H9 (cell line): ENCODE data around the gene CHN2. TPM values are rescaled to one million over a fixed set of nuclear protein-coding genes. Genes with fewer than 3 reads are reported as not detected.

Source experiments
- DNase-seq: peaks from one replicate; pipeline ENCODE4 v3.0.0-alpha.2; 2017
- H2AFZ ChIP-seq: one replicate; pipeline ENCODE4 v1.6.1; 2013; ENCODE audit warnings: mild to moderate bottlenecking, low read length, control low read depth, moderate library complexity
- H2AK5ac ChIP-seq: 2 replicates; pipeline ENCODE4 v1.6.1; 2013; ENCODE audit warnings: low read length, control low read depth, mixed read lengths; ENCODE audit not compliant: insufficient read length
- H2BK120ac ChIP-seq: one replicate; pipeline ENCODE4 v1.6.1; 2013; ENCODE audit warnings: low read depth, mild to moderate bottlenecking, low read length, control low read depth, inconsistent platforms; ENCODE audit not compliant: poor library complexity, severe bottlenecking
- H2BK12ac ChIP-seq: 2 replicates; pipeline ENCODE4 v1.6.1; 2013; ENCODE audit warnings: low read length, control low read depth, mixed read lengths, low read depth; ENCODE audit not compliant: insufficient read length
- H2BK15ac ChIP-seq: 2 replicates; pipeline ENCODE4 v1.6.1; 2013; ENCODE audit warnings: low read depth, low read length, control low read depth
- H2BK20ac ChIP-seq: one replicate; pipeline ENCODE4 v1.6.1; 2013; ENCODE audit warnings: low read depth, mild to moderate bottlenecking, low read length, control low read depth, inconsistent platforms; ENCODE audit not compliant: poor library complexity, severe bottlenecking
- H2BK5ac ChIP-seq: 2 replicates; pipeline ENCODE4 v1.6.1; 2013; ENCODE audit warnings: low read length, control low read depth, mixed read lengths; ENCODE audit not compliant: insufficient read length
- H3K14ac ChIP-seq: 2 replicates; pipeline ENCODE4 v1.6.1; 2013; ENCODE audit warnings: low read length, control low read depth; ENCODE audit not compliant: insufficient read depth
- H3K18ac ChIP-seq: 2 replicates; pipeline ENCODE4 v1.6.1; 2013; ENCODE audit warnings: low read depth, mild to moderate bottlenecking, mixed read lengths, low read length, control low read depth; ENCODE audit not compliant: insufficient read length
- H3K23ac ChIP-seq: 2 replicates; pipeline ENCODE4 v1.6.1; 2013; ENCODE audit warnings: low read length, control low read depth, mixed read lengths, low read depth; ENCODE audit not compliant: insufficient read length
- H3K23me2 ChIP-seq: 2 replicates; pipeline ENCODE4 v1.6.1; 2013; ENCODE audit warnings: low read depth, mild to moderate bottlenecking, mixed read lengths, low read length, control low read depth; ENCODE audit not compliant: insufficient read length, poor library complexity, severe bottlenecking
- H3K27ac ChIP-seq: 2 replicates; pipeline ENCODE4 v1.5.1; 2013; ENCODE audit warnings: low read length, control low read depth, mixed read lengths, low read depth; ENCODE audit not compliant: insufficient read length
- H3K27me3 ChIP-seq: 2 replicates; pipeline ENCODE4 v1.6.1; 2013; ENCODE audit warnings: low read length, control low read depth, inconsistent platforms; ENCODE audit not compliant: insufficient read depth
- H3K4ac ChIP-seq: 2 replicates; pipeline ENCODE4 v1.6.1; 2013; ENCODE audit warnings: low read depth, mild to moderate bottlenecking, control low read depth, inconsistent platforms, low read length, moderate library complexity
- H3K4me1 ChIP-seq: 2 replicates; pipeline ENCODE4 v1.6.1; 2013; ENCODE audit warnings: low read length, control low read depth, inconsistent platforms; ENCODE audit not compliant: insufficient read depth
- H3K4me2 ChIP-seq: 2 replicates; pipeline ENCODE4 v1.6.1; 2013; ENCODE audit warnings: low read length, control low read depth, mixed read lengths; ENCODE audit not compliant: insufficient read length, insufficient read depth
- H3K56ac ChIP-seq: 2 replicates; pipeline ENCODE4 v1.6.1; 2013; ENCODE audit warnings: low read depth, mild to moderate bottlenecking, mixed read lengths, low read length, control low read depth; ENCODE audit not compliant: insufficient read length
- H3K79me1 ChIP-seq: 2 replicates; pipeline ENCODE4 v1.6.1; 2013; ENCODE audit warnings: low read depth, mild to moderate bottlenecking, moderate library complexity, low read length, control low read depth, inconsistent platforms; ENCODE audit not compliant: insufficient read depth, poor library complexity, severe bottlenecking
- H3K79me2 ChIP-seq: 2 replicates; pipeline ENCODE4 v1.6.1; 2013; ENCODE audit warnings: low read length, control low read depth, inconsistent platforms; ENCODE audit not compliant: insufficient read depth
- H3K9ac ChIP-seq: 2 replicates; pipeline ENCODE4 v1.6.1; 2013; ENCODE audit warnings: low read length, control low read depth, mixed read lengths; ENCODE audit not compliant: insufficient read length; ENCODE audit errors: extremely low read depth
- H3K9me3 ChIP-seq: one replicate; pipeline ENCODE4 v1.6.1; 2013; ENCODE audit warnings: low read depth, low read length, inconsistent platforms; ENCODE audit not compliant: control insufficient read depth
- H3T11ph ChIP-seq: one replicate; pipeline ENCODE4 v1.6.1; 2013; ENCODE audit warnings: mild to moderate bottlenecking, low read length, control low read depth, inconsistent platforms
- H4K20me1 ChIP-seq: one replicate; pipeline ENCODE4 v1.6.1; 2013; ENCODE audit not compliant: control insufficient read depth, insufficient read length, insufficient read depth
- H4K5ac ChIP-seq: 2 replicates; pipeline ENCODE4 v1.6.1; 2013; ENCODE audit warnings: low read depth, mild to moderate bottlenecking, mixed read lengths, low read length, control low read depth; ENCODE audit not compliant: insufficient read length
- H4K8ac ChIP-seq: replicated peaks from 2 replicates; pipeline ENCODE4 v1.6.1; 2013; ENCODE audit warnings: low read length, control low read depth, mixed read lengths, low read depth; ENCODE audit not compliant: insufficient read length
- H4K91ac ChIP-seq: 2 replicates; pipeline ENCODE4 v1.6.1; 2013; ENCODE audit warnings: low read depth, mild to moderate bottlenecking, moderate library complexity, mixed read lengths, low read length, control low read depth; ENCODE audit not compliant: insufficient read length
- H3K27ac Mint-ChIP-seq, 3 experiments: 2 replicates in 2 of 3; 3 replicates in 1 of 3; pipeline ENCODE4 v1.8.0; 2020 to 2021; ENCODE audit warnings: mixed read lengths in 3 of 3, mild to moderate bottlenecking in 1 of 3, moderate library complexity in 1 of 3
- H3K27me3 Mint-ChIP-seq: 2 replicates; pipeline ENCODE4 v1.8.0; 2021; ENCODE audit warnings: low read depth, mild to moderate bottlenecking, moderate library complexity, mixed read lengths
- H3K36me3 Mint-ChIP-seq, 3 experiments: 2 replicates in 2 of 3; 3 replicates in 1 of 3; pipeline ENCODE4 v1.8.0; 2020 to 2021; ENCODE audit warnings: low read depth in 3 of 3, mixed read lengths in 3 of 3; ENCODE audit not compliant: insufficient read depth in 1 of 3
- H3K4me1 Mint-ChIP-seq, 2 experiments: 2 replicates each; pipeline ENCODE4 v1.8.0; 2020; ENCODE audit warnings: mixed read lengths in 2 of 2
- H3K4me3 Mint-ChIP-seq, 2 experiments: 2 replicates in 1 of 2; 3 replicates in 1 of 2; pipeline ENCODE4 v1.8.0; 2020 to 2021; ENCODE audit warnings: mild to moderate bottlenecking in 2 of 2, mixed read lengths in 2 of 2, moderate library complexity in 1 of 2
- H3K9me3 Mint-ChIP-seq, 2 experiments: 2 replicates in 1 of 2; 3 replicates in 1 of 2; pipeline ENCODE4 v1.8.0; 2020; ENCODE audit warnings: mild to moderate bottlenecking in 2 of 2, mixed read lengths in 2 of 2, moderate library complexity in 1 of 2
- CTCF ChIP-seq: fragments of 200-600 bp; sonication (generic); conservative IDR thresholded peaks from 3 replicates; pipeline ENCODE4 v1.8.0; 2021; ENCODE audit warnings: antibody characterized with exemption, mild to moderate bottlenecking
- WGBS: extraction: QIAGEN DNeasy Blood & Tissue Kit; methylation state at CpG from one replicate; pipeline ENCODE4 v1.1.7; 2013; ENCODE audit warnings: missing lambda C conversion rate, low lambda C conversion rate, mixed read lengths; ENCODE audit not compliant: insufficient read length; ENCODE audit errors: extremely low coverage; 5-methylcytosine and 5-hydroxymethylcytosine counted together
- total RNA-seq: library from RNA; stranded (reverse); gene quantifications from 2 replicates; pipeline ENCODE4 v1.2.1, GENCODE V29; 2021

Gene CHN2
- total RNA-seq, 1 experiment from 2014 or later = 3.3 TPM

- Histone ChIP-seq H4K91ac (no peak overlapping the region), H3K27me3 (no peaks in the 10 kb centered on the region), H3K18ac (no peak overlapping the region), H4K8ac (no peak overlapping the region), H3K56ac (no peak overlapping the region), H3K9me3 (no peaks in the 10 kb centered on the region), H2AK5ac (no peak overlapping the region), H2BK20ac (no peak overlapping the region), H4K5ac (no peak overlapping the region), H3K4me2 (no peak overlapping the region), H3K14ac (no peak overlapping the region), H2BK120ac (no peak overlapping the region), H2BK15ac (no peak overlapping the region), H3K27ac (no peak overlapping the region), H3T11ph (no peak overlapping the region), H2BK12ac (no peak overlapping the region), H4K20me1 (no peaks in the 10 kb centered on the region), H3K9ac (no peak overlapping the region), H3K23me2 (no peaks in the 10 kb centered on the region), H2BK5ac (no peak overlapping the region), H2AFZ (no peak overlapping the region), H3K79me1 (no peaks in the 10 kb centered on the region), H3K23ac (no peak overlapping the region), H3K4ac (no peak overlapping the region), H3K79me2 (no peaks in the 10 kb centered on the region), H3K4me1 (peaks cover 4% of the 10 kb centered on the region; the same call in 1 of the 2 replicates)
- no peak for DNase-seq
- Mint-ChIP-seq H3K36me3 (no peaks in the 10 kb centered on the region), H3K9me3 (no peaks in the 10 kb centered on the region; a peak in 1 of 5 replicates), H3K4me1 (peaks cover 31 to 34% of the 10 kb centered on the region in 2 experiments), H3K27ac (no peak overlapping the region), H3K4me3 (no peak overlapping the region), H3K27me3 (no peaks in the 10 kb centered on the region)
- WGBS = no CpG with 5 or more reads among the region's 4 CpGs
- TF ChIP-seq CTCF = no peak
These were observed 76.2 kb downstream of the CHN2 start for GRCh38 chr7:29270594-29271318.
